Measurements from ENCODE around the gene ZSWIM1. TPM values are rescaled to one million over a fixed set of nuclear protein-coding genes. Genes with fewer than 3 reads are reported as not detected.

ZSWIM1 gene
- total and polyA plus RNA-seq, 2 of the 13 experiments (the other 11 are each of a cell fraction or from before 2014, with no cell fraction given), result 9.5 to 11.7 TPM

- no peak for TF ChIP-seq ZNF850 (CRISPR knock-in tag; conservative IDR thresholded peaks at IDR 0.05)
- no peak for TF ChIP-seq ZBTB25 (CRISPR knock-in tag; IDR thresholded peaks at IDR 0.05)
- TF ChIP-seq SP5 (CRISPR knock-in tag; IDR thresholded peaks at IDR 0.05; ENCODE audit: borderline replicate concordance, low read depth), result no peak; the same call in 1 of the 2 replicates
- TF ChIP-seq ZKSCAN1 (IDR thresholded peaks at IDR 0.05; ENCODE audit: low read length), result no peak
- no peak for TF ChIP-seq SCMH1 (CRISPR knock-in tag; IDR thresholded peaks at IDR 0.05; ENCODE audit: borderline replicate concordance)
- TF ChIP-seq THYN1 (CRISPR knock-in tag; IDR thresholded peaks at IDR 0.05; ENCODE audit: borderline replicate concordance, low read depth), result no peak
- no peak for TF ChIP-seq IRF2 (CRISPR knock-in tag; IDR thresholded peaks at IDR 0.05)
- TF ChIP-seq ZBTB1 (CRISPR knock-in tag; IDR thresholded peaks at IDR 0.05; ENCODE audit: borderline replicate concordance), result no peak
- peak; percentile 54; the same call in 1 of the 2 replicates for TF ChIP-seq KDM5A (IDR thresholded peaks at IDR 0.05; ENCODE audit: borderline replicate concordance, low read length)
- 0 out of 2 replicates have a peak, but pooled peaks have one; percentile 24 for TF ChIP-seq ISX (CRISPR knock-in tag; conservative IDR thresholded peaks at IDR 0.05)
- TF ChIP-seq ZNF784 (CRISPR knock-in tag; IDR thresholded peaks at IDR 0.05; ENCODE audit: borderline replicate concordance), result peak; percentile 21; the same call in 1 of the 2 replicates
- TF ChIP-seq TGIF2 (CRISPR knock-in tag; IDR thresholded peaks at IDR 0.05), result 0 out of 2 replicates have a peak, but pooled peaks have one; percentile 13
- TF ChIP-seq ZNF331 (CRISPR knock-in tag; IDR thresholded peaks at IDR 0.05), result no peak; the same call in 1 of the 2 replicates
- TF ChIP-seq, protein P1, sequence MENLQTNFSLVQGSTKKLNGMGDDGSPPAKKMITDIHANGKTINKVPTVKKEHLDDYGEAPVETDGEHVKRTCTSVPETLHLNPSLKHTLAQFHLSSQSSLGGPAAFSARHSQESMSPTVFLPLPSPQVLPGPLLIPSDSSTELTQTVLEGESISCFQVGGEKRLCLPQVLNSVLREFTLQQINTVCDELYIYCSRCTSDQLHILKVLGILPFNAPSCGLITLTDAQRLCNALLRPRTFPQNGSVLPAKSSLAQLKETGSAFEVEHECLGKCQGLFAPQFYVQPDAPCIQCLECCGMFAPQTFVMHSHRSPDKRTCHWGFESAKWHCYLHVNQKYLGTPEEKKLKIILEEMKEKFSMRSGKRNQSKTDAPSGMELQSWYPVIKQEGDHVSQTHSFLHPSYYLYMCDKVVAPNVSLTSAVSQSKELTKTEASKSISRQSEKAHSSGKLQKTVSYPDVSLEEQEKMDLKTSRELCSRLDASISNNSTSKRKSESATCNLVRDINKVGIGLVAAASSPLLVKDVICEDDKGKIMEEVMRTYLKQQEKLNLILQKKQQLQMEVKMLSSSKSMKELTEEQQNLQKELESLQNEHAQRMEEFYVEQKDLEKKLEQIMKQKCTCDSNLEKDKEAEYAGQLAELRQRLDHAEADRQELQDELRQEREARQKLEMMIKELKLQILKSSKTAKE (CRISPR knock-in tag; IDR thresholded peaks at IDR 0.05; ENCODE audit: borderline replicate concordance), result peak; percentile 66
- no peak for TF ChIP-seq MBNL3 (CRISPR knock-in tag; conservative IDR thresholded peaks at IDR 0.05)
- TF ChIP-seq NCOA5 (CRISPR knock-in tag; IDR thresholded peaks at IDR 0.05), result no peak
- no peak for TF ChIP-seq NFIB (CRISPR knock-in tag; IDR thresholded peaks at IDR 0.05; ENCODE audit: borderline replicate concordance)
- no peak; the same call in 1 of the 2 replicates for TF ChIP-seq ZFP1 (CRISPR knock-in tag; IDR thresholded peaks at IDR 0.05)
- no peak; the same call in 1 of the 2 replicates for TF ChIP-seq ZNF350 (CRISPR knock-in tag; IDR thresholded peaks at IDR 0.05; ENCODE audit: borderline replicate concordance, low read depth)
- TF ChIP-seq XBP1 (CRISPR knock-in tag; IDR thresholded peaks at IDR 0.05), result no peak
- TF ChIP-seq ZFP41 (CRISPR knock-in tag; IDR thresholded peaks at IDR 0.05; ENCODE audit: borderline replicate concordance), result no peak
- TF ChIP-seq NCOR1 (IDR thresholded peaks at IDR 0.05; ENCODE audit: borderline replicate concordance, low read length), result peak; percentile 47; the same call in 1 of the 2 replicates
- peak; percentile 79 for TF ChIP-seq NFKB2 (CRISPR knock-in tag; IDR thresholded peaks at IDR 0.05; ENCODE audit: borderline replicate concordance)
- TF ChIP-seq SOX6 (IDR thresholded peaks at IDR 0.05), result no peak
- no peak; the same call in 1 of the 2 replicates for TF ChIP-seq SOX6 (CRISPR knock-in tag; IDR thresholded peaks at IDR 0.05)
Observed at GRCh38 chr20:45833883-45834796, 46.9 kb upstream of the ZSWIM1 start (continued).
